Stimulated activated CD4-positive, alpha-beta T cell treated with anti-CD3 and anti-CD28 coated beads, Interleukin-12 subunit alpha, Interleukin-12 subunit beta, amount 100 ng/mL, for 24 hours (primary cell): ENCODE measurements around the gene HS3ST3A1.

Experiments used
- DNase-seq, 2 experiments: peaks; one replicate each; pipeline ENCODE4 v3.0.0-alpha.2; 2020; ENCODE audit warnings: low read depth in 2 of 2

Gene HS3ST3A1

GRCh38 chr17:13491916-13492736, 109.6 kb downstream of the HS3ST3A1 start:
- no peak for DNase-seq

GRCh38 chr17:13491491-13491890, 110.2 kb downstream of the HS3ST3A1 start:
- DNase-seq = no peak

GRCh38 chr17:13490906-13491482, 110.7 kb downstream of the HS3ST3A1 start:
- DNase-seq = no peak

GRCh38 chr17:13490427-13490826, 111.3 kb downstream of the HS3ST3A1 start:
- DNase-seq = no peak

- no peak for DNase-seq
Measured at GRCh38 chr17:13485327-13485726, 116.4 kb downstream of the HS3ST3A1 start.

- no peak for DNase-seq
Measured at GRCh38 chr17:13484020-13484419, 117.7 kb downstream of the HS3ST3A1 start.

- no peak for DNase-seq
Measured at GRCh38 chr17:13480877-13481276, 120.9 kb downstream of the HS3ST3A1 start.

- no peak for DNase-seq
Measured at GRCh38 chr17:13478326-13478830, 123.4 kb downstream of the HS3ST3A1 start.

- DNase-seq = no peak
Measured at GRCh38 chr17:13477180-13477611, 124.5 kb downstream of the HS3ST3A1 start.

GRCh38 chr17:13476720-13477119, 125.0 kb downstream of the HS3ST3A1 start:
- DNase-seq = no peak

GRCh38 chr17:13475574-13476223, 126.0 kb downstream of the HS3ST3A1 start:
- DNase-seq = no peak

- no peak for DNase-seq
Measured at GRCh38 chr17:13474073-13474800, 127.5 kb downstream of the HS3ST3A1 start.

- DNase-seq = no peak
Measured at GRCh38 chr17:13465678-13466077, 136.1 kb downstream of the HS3ST3A1 start.

GRCh38 chr17:13462673-13463124, 139.0 kb downstream of the HS3ST3A1 start:
- DNase-seq = no peak

- no peak for DNase-seq
Measured at GRCh38 chr17:13462146-13462545, 139.6 kb downstream of the HS3ST3A1 start.

GRCh38 chr17:13460261-13461000, 141.3 kb downstream of the HS3ST3A1 start:
- DNase-seq = no peak

- no peak for DNase-seq
Measured at GRCh38 chr17:13457783-13458182, 143.9 kb downstream of the HS3ST3A1 start.
